HepG2 (cell line): ENCODE data around the gene SNRNP35. TPM values are rescaled to one million over a fixed set of nuclear protein-coding genes. Genes with fewer than 3 reads are reported as not detected.

Experiments used
- AHDC1 ChIP-seq: sonication (generic); formaldehyde crosslinking; IDR thresholded peaks from 2 replicates; pipeline ENCODE4 v1.5.1; 2020; ENCODE audit warnings: mild to moderate bottlenecking, missing genetic modification reagents, borderline replicate concordance
- ARID4A ChIP-seq: sonication (generic); formaldehyde crosslinking; IDR thresholded peaks from 2 replicates; pipeline ENCODE4 v1.5.0; 2020; ENCODE audit warnings: mild to moderate bottlenecking, missing genetic modification reagents, borderline replicate concordance
- BRCA1 ChIP-seq: sonication (generic); formaldehyde crosslinking; IDR thresholded peaks from 2 replicates; pipeline ENCODE4 v1.4.0; 2020; ENCODE audit warnings: missing genetic modification reagents
- GABPA ChIP-seq, 2 experiments: IDR thresholded peaks; 2 replicates each; pipeline ENCODE4 v1.6.1; 2011 to 2016; ENCODE audit warnings: low read depth in 2 of 2, low read length in 1 of 2, missing biosample characterization in 1 of 2, missing genetic modification characterization in 1 of 2
- GPBP1L1 ChIP-seq: sonication (generic); formaldehyde crosslinking; IDR thresholded peaks from 2 replicates; pipeline ENCODE4 v1.5.0; 2020; ENCODE audit warnings: mild to moderate bottlenecking, missing genetic modification reagents
- LBX2 ChIP-seq: sonication (generic); formaldehyde crosslinking; IDR thresholded peaks from 2 replicates; pipeline ENCODE4 v1.5.0; 2020; ENCODE audit warnings: missing genetic modification reagents, mild to moderate bottlenecking, borderline replicate concordance
- MED13 ChIP-seq: sonication (generic); formaldehyde crosslinking; IDR thresholded peaks from 2 replicates; pipeline ENCODE4 v1.5.0; 2020; ENCODE audit warnings: missing genetic modification reagents
- NFE2 ChIP-seq: sonication (generic); formaldehyde crosslinking; IDR thresholded peaks from 2 replicates; pipeline ENCODE4 v1.4.0; 2020; ENCODE audit warnings: missing genetic modification reagents
- PPARG ChIP-seq: conservative IDR thresholded peaks from 2 replicates; pipeline ENCODE4 v1.6.1; 2016; ENCODE audit warnings: missing biosample characterization, missing genetic modification reagents
- SAP130 ChIP-seq: IDR thresholded peaks from 2 replicates; pipeline ENCODE4 v1.6.1; 2016; ENCODE audit warnings: low read depth
- SNAI1 ChIP-seq: sonication (generic); formaldehyde crosslinking; IDR thresholded peaks from 2 replicates; pipeline ENCODE4 v1.5.0; 2020; ENCODE audit warnings: mild to moderate bottlenecking, missing genetic modification reagents, borderline replicate concordance
- U2AF2 ChIP-seq: fragments of 200-400 bp; formaldehyde crosslinking; IDR thresholded peaks from 2 replicates; pipeline ENCODE4 v1.6.1; 2017; ENCODE audit warnings: low read depth, mild to moderate bottlenecking, low read length
- ZNF230 ChIP-seq: sonication (generic); formaldehyde crosslinking; IDR thresholded peaks from 2 replicates; pipeline ENCODE4 v1.4.0; 2020; ENCODE audit warnings: mild to moderate bottlenecking, missing genetic modification reagents
- ZNF3 ChIP-seq: IDR thresholded peaks from 2 replicates; pipeline ENCODE4 v1.7.0; 2017; ENCODE audit warnings: inconsistent platforms
- ZNF431 ChIP-seq: sonication (generic); formaldehyde crosslinking; IDR thresholded peaks from 2 replicates; pipeline ENCODE4 v1.9.0; 2022; ENCODE audit warnings: missing genetic modification reagents, low read depth, mild to moderate bottlenecking, borderline replicate concordance
- ZNF543 ChIP-seq: sonication (generic); formaldehyde crosslinking; IDR thresholded peaks from 2 replicates; pipeline ENCODE4 v1.4.0; 2020; ENCODE audit warnings: mild to moderate bottlenecking, missing genetic modification reagents
- polyA plus RNA-seq, 8 experiments: library from polyadenylated mRNA; depleted of rRNA in 3 of 8; stranded (reverse) in 7 of 8; unstranded in 1 of 8; fragments of >200 nt; fragmentation: Illumina TruSeq in 4 of 8; extraction: Trizol in 4 of 8; gene quantifications; 2 replicates each; pipeline versions ENCODE4 v1.2.1 to v1.2.3, GENCODE V29; 2011 to 2016; ENCODE audit warnings: low read depth in 4 of 8, missing spikeins in 1 of 8, mixed read lengths in 1 of 8; ENCODE audit not compliant: insufficient read depth in 1 of 8
- total RNA-seq, 5 experiments: library from RNA; depleted of rRNA; stranded (reverse); fragments of >200 nt; fragmentation: Illumina TruSeq; extraction: Trizol; gene quantifications; 2 replicates each; pipeline ENCODE4 v1.2.3, GENCODE V29; 2016; ENCODE audit warnings: low read depth in 1 of 5

Gene SNRNP35
- total and polyA plus RNA-seq, 2 of the 13 experiments (the other 11 are each of a cell fraction or from before 2014, with no cell fraction given) = 11.3 to 22.6 TPM

- TF ChIP-seq GPBP1L1 = no peak
- TF ChIP-seq U2AF2 = 0 out of 2 replicates have a peak, but pooled peaks have one; percentile 63
- TF ChIP-seq ZNF431 (CRISPR knock-in tag) = no peak
- TF ChIP-seq GABPA (IDR thresholded peaks at IDR 0.05; ENCODE audit: low read depth, low read length) = peak; percentile 27; the same call in 1 of the 2 replicates
- peak; percentile 82 for TF ChIP-seq GABPA (CRISPR knock-in tag; IDR thresholded peaks at IDR 0.05; ENCODE audit: low read depth)
- peak; percentile 82 for TF ChIP-seq SAP130
- TF ChIP-seq AHDC1 = peak; percentile 50; the same call in 1 of the 2 replicates
- TF ChIP-seq ARID4A (CRISPR knock-in tag) = peak; percentile 86; the same call in 1 of the 2 replicates
- 0 out of 2 replicates have a peak, but pooled peaks have one; percentile 61 for TF ChIP-seq ZNF230
- TF ChIP-seq SNAI1 = peak; percentile 71; the same call in 1 of the 2 replicates
- no peak for TF ChIP-seq NFE2 (CRISPR knock-in tag)
- TF ChIP-seq ZNF3 (CRISPR knock-in tag) = 0 out of 2 replicates have a peak, but pooled peaks have one; percentile 31
- TF ChIP-seq PPARG (CRISPR knock-in tag) = 0 out of 2 replicates have a peak, but pooled peaks have one; percentile 24
- 0 out of 2 replicates have a peak, but pooled peaks have one; percentile 62 for TF ChIP-seq LBX2 (CRISPR knock-in tag)
- peak; percentile 57; the same call in 1 of the 2 replicates for TF ChIP-seq MED13
- peak; percentile 49; the same call in 1 of the 2 replicates for TF ChIP-seq ZNF543 (CRISPR knock-in tag)
- 0 out of 2 replicates have a peak, but pooled peaks have one; percentile 32 for TF ChIP-seq BRCA1 (CRISPR knock-in tag)
These were observed at the start of gene SNRNP35 (continued) for GRCh38 chr12:123457980-123458779.
